ENCODE measurements around the gene RIOX2.

RIOX2 gene

GRCh38 chr3:97988784-97989568 is 16.7 kb upstream of the RIOX2 start:
- no peak for DNase-seq

- DNase-seq, result no peak
Observed at GRCh38 chr3:97987306-97987705, 15.1 kb upstream of the RIOX2 start.

GRCh38 chr3:97983933-97984491 is 11.8 kb upstream of the RIOX2 start:
- DNase-seq, result no peak

GRCh38 chr3:97981886-97982285 is 9.7 kb upstream of the RIOX2 start:
- DNase-seq, result peak in 1 of 2 donors; percentile 33

- DNase-seq, result no peak
Observed at GRCh38 chr3:97979610-97980009, 7.4 kb upstream of the RIOX2 start.

- no peak for DNase-seq
Observed at GRCh38 chr3:97975466-97975865, 3.2 kb upstream of the RIOX2 start.

- DNase-seq, result no peak
Observed at GRCh38 chr3:97974996-97975395, 2.8 kb upstream of the RIOX2 start.

- no peak for DNase-seq
Observed at GRCh38 chr3:97972976-97973375, 745 bp upstream of the RIOX2 start.

GRCh38 chr3:97970956-97971620 is 1.1 kb downstream of the RIOX2 start:
- no peak for DNase-seq

GRCh38 chr3:97970156-97970555 is 2.1 kb downstream of the RIOX2 start:
- no peak for DNase-seq

GRCh38 chr3:97969541-97969940 is 2.7 kb downstream of the RIOX2 start:
- no peak for DNase-seq

GRCh38 chr3:97968376-97968775 is 3.9 kb downstream of the RIOX2 start:
- DNase-seq, result no peak

- DNase-seq, result no peak
Observed at GRCh38 chr3:97967966-97968365, 4.3 kb downstream of the RIOX2 start.

- DNase-seq, result no peak
Observed at GRCh38 chr3:97960993-97961766, 11.1 kb downstream of the RIOX2 start.

- DNase-seq, result no peak
Observed at GRCh38 chr3:97960551-97960950, 11.7 kb downstream of the RIOX2 start.

GRCh38 chr3:97959872-97960271 is 12.4 kb downstream of the RIOX2 start:
- no peak for DNase-seq

GRCh38 chr3:97958796-97959195 is 13.4 kb downstream of the RIOX2 start:
- no peak for DNase-seq

GRCh38 chr3:97958396-97958795 is 13.8 kb downstream of the RIOX2 start:
- no peak for DNase-seq

- DNase-seq, result no peak
Observed at GRCh38 chr3:97957617-97958311, 14.5 kb downstream of the RIOX2 start.

- no peak for DNase-seq
Observed at GRCh38 chr3:97956051-97956450, 16.2 kb downstream of the RIOX2 start.

- DNase-seq, result no peak
Observed at GRCh38 chr3:97954228-97954827, 17.9 kb downstream of the RIOX2 start.

- DNase-seq, result no peak
Observed at GRCh38 chr3:97952872-97953271, 19.4 kb downstream of the RIOX2 start.

Measured in bone marrow (tissue), 2 donors.